ENCODE measurements around the gene ANKS6.

ANKS6 gene

DNA sequence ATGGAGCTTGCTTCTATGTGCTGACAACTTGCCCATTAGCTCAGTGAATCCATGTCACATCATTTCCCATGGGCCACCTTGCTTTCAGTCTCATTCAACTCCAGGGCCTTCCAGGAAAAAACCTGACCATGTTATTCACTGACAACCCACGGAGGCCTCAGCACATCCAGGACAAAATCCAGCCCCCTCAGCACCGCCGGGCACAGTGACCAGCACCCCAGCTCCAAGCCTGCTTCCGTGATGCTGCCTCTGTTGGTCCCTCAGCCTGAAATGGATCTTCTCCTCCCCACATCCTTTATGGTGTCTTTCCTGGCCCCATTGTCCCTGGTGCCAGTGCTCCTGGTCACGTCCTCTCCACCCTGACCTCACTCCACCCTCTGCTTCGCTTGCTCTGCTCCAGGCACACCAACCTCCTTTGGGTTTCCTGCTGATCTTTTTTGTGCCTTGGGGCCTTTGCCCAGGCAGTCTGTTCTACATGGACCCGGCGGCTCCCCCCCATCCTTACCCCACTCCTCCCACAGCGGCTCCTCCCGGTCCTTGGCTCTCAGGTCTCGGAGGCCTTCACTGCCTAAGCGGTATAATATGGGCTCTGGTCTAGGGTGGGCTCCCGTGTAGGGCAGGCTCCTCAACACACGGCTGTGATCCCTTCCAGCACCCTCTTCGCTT is 25.0 kb downstream of the ANKS6 start:
- DNase-seq, result no peak

DNA sequence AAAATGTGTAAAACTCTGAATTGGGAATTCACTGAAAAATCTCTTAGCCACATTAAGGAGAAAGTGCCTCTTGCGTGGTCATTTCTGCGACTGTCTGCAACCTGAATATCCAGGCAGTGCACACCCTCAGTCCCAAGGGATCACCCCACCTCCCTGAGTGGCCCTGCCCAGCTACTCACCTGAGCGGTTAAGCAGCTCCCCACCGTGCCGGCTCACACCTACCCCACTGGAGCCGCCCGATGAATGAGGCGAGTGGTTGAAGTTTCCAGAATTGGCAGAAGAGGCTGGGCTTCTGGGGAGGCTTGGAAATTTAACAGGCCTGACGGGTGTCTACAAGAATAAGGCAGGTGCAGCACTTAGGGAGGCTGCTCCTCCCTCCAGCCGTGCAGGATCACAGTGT is 25.6 kb downstream of the ANKS6 start:
- DNase-seq, result no peak

- DNase-seq, result no peak
Observed at GRCh38 chr9:98768344-98768743, 28.0 kb downstream of the ANKS6 start.

DNA sequence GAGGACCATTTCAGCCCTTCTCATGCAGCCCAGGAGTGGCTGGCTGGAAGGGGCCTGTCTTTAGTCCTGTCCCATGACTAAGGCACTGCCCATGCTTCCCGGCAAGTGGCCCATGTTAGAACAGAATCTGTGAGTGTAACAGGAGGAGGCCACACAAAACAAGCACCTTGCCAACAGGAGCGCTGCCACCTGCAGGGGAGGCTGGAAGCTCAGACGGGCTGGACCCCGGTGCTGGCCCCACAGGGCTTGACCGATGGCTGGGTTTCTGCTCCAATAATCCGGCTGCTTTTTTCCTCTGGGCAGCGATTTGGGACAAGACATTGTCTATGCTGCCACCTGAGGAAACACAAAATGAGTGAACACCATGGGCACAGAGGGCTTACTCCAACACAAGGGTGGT is 28.4 kb downstream of the ANKS6 start:
- DNase-seq, result no peak

- DNase-seq, result no peak
Observed at GRCh38 chr9:98767196-98767595, 29.2 kb downstream of the ANKS6 start.

GRCh38 chr9:98766586-98766985 is 29.8 kb downstream of the ANKS6 start:
- no peak for DNase-seq

DNA sequence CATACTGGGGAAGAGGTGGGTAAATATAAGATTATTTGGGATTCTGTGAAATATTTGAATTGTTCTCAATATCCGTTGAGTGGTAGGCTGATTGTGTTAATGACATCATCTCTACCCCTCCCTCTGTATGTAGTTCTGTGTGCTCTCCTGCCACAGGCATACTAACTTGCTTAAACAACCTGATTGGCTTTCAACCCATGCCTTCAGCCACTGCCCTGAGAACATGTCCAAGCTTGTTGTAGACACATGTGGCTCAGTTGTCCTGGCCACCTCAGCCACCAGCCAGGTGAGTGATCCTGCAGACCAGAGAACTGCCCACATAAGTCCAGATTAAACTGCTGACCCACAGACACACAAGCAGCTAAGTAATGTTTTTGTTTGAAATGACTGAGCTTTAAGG is 31.1 kb downstream of the ANKS6 start:
- no peak for DNase-seq

DNA sequence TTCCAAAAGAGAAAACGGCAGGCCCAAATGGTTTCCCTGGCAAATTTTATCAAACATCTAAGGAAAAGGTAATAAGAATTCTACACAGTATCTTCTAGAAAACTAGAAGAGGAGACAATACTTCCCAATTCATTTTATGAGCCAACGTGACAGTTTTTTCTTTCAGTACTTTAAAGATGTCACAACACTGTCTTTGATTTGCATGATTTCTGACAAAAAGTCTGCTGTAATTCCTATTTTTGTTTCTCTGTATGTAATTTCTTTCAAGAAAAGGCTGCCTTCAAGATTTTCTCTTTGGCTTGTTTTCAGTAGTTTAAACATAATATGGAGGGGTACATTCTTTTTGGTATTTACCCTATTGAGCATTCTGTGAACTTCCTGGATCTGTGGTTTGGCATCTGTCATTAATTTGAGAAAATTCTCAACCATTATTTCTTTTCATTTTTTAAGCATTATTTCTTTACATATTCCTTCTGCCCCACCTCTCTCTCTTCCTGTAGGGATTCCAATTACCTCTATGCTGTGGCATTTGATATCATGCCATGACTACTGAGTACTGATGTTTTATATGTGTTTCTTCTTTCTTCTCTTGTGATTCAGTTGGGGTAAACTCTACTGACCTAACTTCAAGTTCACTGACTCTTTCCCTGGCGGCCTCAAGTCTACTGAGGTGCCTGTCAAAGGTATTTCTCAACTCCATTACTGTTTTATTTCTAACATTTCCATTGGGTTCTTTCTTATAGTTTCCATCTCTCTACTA is 32.2 kb downstream of the ANKS6 start:
- no peak for DNase-seq

- DNase-seq, result no peak
Observed at GRCh38 chr9:98760231-98760630, 36.1 kb downstream of the ANKS6 start.

- DNase-seq, result no peak
Observed at GRCh38 chr9:98755006-98755618, 41.2 kb downstream of the ANKS6 start.

GRCh38 chr9:98751210-98751609 is 45.1 kb downstream of the ANKS6 start:
- no peak for DNase-seq

DNA sequence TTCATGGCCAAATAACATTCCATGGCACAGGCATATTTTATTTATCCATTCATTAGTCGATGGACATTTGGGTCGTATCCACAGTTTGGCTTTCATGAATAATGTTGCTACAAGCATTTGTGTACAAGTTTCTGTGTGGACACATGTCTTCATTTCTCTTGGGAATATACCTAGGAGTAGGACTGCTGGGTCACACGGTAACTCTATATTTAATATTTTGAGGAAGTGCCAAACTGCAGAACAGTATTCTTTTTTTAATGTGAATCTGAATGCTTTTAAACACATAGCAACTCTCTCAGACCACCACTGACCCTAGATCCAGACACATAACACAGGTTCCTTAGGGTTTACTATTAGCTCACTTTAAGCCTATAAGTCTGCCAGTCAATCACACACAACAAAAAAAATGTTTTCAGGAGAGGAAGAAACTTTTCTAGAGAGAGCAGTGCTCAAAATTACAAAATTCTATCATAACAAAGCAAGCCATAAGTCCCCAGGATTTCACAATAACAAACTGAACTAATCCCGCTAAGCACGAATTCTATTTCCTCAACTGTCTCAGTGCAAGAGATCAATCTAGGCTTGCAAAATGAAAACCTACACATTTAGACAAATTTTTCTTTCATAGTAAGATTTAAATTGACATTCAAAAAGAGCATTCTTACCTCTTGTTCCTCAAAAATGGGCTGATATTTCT is 45.8 kb downstream of the ANKS6 start:
- DNase-seq, result no peak

DNA sequence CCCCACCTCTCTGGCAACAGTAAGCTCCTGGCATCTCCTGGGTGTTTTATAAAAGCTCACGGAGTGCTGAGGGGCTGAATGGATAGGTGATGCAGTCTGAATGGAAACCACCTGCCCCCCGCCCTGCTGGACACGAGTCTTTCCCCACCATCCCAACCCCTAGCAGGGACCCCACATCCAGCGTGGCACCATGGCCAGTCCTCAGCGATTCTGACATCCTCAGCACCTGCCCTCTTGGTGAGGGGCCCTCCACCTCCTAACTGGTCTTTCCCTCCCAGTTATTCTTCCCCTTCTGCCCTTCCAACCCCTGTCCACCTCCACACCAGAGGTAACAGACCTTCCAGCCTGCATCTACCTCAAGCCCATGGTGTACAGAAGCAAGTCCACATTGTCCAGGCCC is 48.9 kb downstream of the ANKS6 start:
- DNase-seq, result no peak

DNA sequence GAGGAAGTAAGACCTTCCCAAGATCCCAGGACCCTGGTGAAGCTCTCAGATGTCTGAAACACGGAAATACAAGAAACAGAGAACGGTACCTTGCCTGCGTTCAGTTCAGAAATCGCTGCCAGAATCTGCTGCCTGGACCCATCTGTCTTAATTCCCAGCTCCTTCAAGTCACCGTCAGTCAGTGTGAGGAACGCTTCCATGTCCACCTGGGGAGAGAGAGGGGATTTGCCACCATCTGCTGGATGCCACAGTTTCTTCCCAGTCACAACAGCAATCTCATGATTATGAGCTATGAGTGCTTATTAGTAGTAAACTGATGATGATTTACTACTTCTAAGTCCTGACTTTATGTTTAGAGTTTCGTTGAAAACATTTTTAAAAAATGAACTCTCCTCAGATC is 50.9 kb downstream of the ANKS6 start:
- no peak for DNase-seq

DNA sequence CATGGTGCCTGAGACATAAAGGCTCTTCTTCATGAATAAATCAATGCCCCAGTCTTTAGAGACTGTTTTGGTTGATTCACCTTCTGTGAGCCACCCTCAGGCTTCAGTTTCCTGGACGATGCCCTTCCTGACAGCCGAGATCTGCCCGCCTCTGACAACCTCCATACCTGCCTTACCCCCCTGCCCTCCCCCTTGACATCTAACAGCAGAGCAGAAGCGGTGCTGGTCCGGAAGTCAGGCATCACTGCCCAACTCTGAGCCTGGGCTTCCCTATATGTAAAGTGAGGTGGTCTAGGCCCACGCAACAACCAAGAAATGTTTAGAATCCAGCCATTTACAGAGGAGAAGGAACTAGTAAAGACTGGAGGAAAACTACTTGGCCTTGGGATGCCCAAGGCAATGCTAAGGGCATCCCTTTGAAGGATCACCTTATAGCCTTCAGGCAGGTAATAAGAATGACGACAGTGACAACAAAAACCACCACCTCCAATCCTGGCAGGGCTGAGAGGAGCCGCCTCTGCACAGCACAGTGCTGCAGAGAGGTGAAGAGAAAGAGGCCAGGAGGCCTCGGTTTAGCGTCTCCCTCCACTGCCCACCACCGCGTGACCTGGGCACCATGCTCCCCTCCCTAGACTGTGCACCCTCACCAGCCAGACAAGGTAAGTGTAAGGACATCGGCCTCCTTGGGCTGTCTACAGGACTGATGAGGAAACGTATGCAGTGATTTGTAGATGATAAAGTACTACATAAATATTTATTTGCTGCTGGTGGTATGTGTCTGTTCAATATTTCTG is 52.3 kb downstream of the ANKS6 start:
- DNase-seq, result no peak

DNA sequence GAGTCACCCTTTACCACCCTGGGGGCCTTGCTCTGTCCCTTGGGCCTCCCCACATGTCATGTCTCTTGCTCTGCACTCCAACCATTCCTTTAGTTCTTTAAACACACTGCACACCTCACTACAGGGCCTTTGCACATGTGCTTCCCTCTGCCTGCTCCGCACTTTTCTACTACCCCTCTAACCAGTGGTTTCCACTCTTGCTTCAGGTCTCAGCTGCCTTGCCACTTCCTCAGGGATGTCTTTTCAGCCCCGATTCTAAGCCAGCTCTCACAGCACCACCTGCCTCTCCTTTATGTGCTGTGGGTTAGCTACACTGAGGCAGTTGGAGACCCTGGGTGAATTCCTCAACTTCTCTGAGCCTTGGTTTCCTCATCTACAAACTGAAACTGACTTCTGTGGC is 53.0 kb downstream of the ANKS6 start:
- DNase-seq, result no peak

- no peak for DNase-seq
Observed at GRCh38 chr9:98742325-98743280, 53.8 kb downstream of the ANKS6 start.

GRCh38 chr9:98740226-98740881 is 56.0 kb downstream of the ANKS6 start:
- DNase-seq, result no peak

DNA sequence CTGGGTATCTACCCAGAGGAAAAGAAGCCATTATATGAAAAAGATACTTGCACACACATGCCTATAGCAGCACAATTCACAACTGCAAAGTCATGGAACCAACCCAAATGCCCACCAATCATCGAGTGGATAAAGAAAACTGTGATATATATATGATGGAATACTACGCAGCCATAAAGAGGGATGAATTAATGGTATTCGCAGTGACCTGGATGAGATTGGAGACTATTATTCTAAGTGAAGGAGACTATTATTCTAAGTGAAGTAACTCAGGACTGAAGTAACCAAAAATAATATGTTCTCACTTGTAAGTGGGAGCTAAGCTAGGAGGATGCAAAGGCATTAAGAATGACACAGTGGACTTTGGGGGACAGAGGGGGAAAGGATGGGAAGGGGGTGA is 57.6 kb downstream of the ANKS6 start:
- DNase-seq, result no peak

GRCh38 chr9:98736226-98736625 is 60.1 kb downstream of the ANKS6 start:
- no peak for DNase-seq

GRCh38 chr9:98732801-98733200 is 63.6 kb downstream of the ANKS6 start:
- DNase-seq, result no peak

Data from stimulated activated CD4-positive, alpha-beta T cell treated with anti-CD3 and anti-CD28 coated beads, Interleukin-2, amount 100 ng/mL, for 24 hours (primary cell).